ENCODE data around the gene MISP3. TPM values are rescaled to one million over a fixed set of nuclear protein-coding genes. Genes with fewer than 3 reads are reported as not detected.

MISP3 gene
- total and polyA plus RNA-seq, 9 of the 15 experiments (the other 6 are each of a cell fraction or from before 2014, with no cell fraction given): 0.25 to 5.6 (median 1.6) TPM

GRCh38 chr19:14091081-14091812 lies 18.7 kb downstream of the MISP3 start (continued):
- TF ChIP-seq E2F6 (IDR thresholded peaks at IDR 0.05; ENCODE audit: borderline replicate concordance in 1 of 2, extremely low read depth in 1 of 2, insufficient read depth in 1 of 2, insufficient read length in 1 of 2, low read depth in 1 of 2, low read length in 1 of 2, poor library complexity in 1 of 2, severe bottlenecking in 1 of 2) (peak in 1 of 2 experiments; percentile 35), FOXP1 (CRISPR knock-in tag; IDR thresholded peaks at IDR 0.05) (peak; percentile 71), ZNF124 (CRISPR knock-in tag; IDR thresholded peaks at IDR 0.05) (no peak), ZC3H11A (IDR thresholded peaks at IDR 0.05; ENCODE audit: low read depth, low read length) (no peak), ZFPM2 (CRISPR knock-in tag; IDR thresholded peaks at IDR 0.05) (no peak), ELK3 (CRISPR knock-in tag; IDR thresholded peaks at IDR 0.05) (no peak), ZNF707 (CRISPR knock-in tag; conservative IDR thresholded peaks at IDR 0.05) (no peak), ARID3B (CRISPR knock-in tag; IDR thresholded peaks at IDR 0.05; ENCODE audit: borderline replicate concordance) (no peak), THRB (CRISPR knock-in tag; conservative IDR thresholded peaks at IDR 0.05) (no peak), RBFOX2 (IDR thresholded peaks at IDR 0.05; ENCODE audit: low read depth, low read length) (peak; percentile 78), ZNF830 (CRISPR knock-in tag; IDR thresholded peaks at IDR 0.05) (no peak), ZNF586 (CRISPR knock-in tag; conservative IDR thresholded peaks at IDR 0.05) (no peak), RREB1 (CRISPR knock-in tag; IDR thresholded peaks at IDR 0.05) (0 out of 2 replicates have a peak, but pooled peaks have one; percentile 31), POLR2G (IDR thresholded peaks at IDR 0.05; ENCODE audit: low read depth, low read length) (peak; percentile 87), OTX1 (CRISPR knock-in tag; IDR thresholded peaks at IDR 0.05) (no peak), PHB (CRISPR knock-in tag; IDR thresholded peaks at IDR 0.05) (no peak), HNRNPUL1 (IDR thresholded peaks at IDR 0.05; ENCODE audit: low read length) (no peak)
